ENCODE measurements around the gene LMBRD1. TPM values are rescaled to one million over a fixed set of nuclear protein-coding genes. Genes with fewer than 3 reads are reported as not detected.

The LMBRD1 gene
- total RNA-seq, 1 donor from 2014 or later: 28.7 TPM

GRCh38 chr6:69780585-69781178 is 16.1 kb downstream of the LMBRD1 start:
- TF ChIP-seq CTCF (IDR thresholded peaks at IDR 0.05): no peak
- Mint-ChIP-seq H3K4me1 (ENCODE audit: low read depth) (peaks cover 3% of the 10 kb centered on the region), H3K9me3 (ENCODE audit: low read depth) (no peaks in the 10 kb centered on the region), H3K27me3 (ENCODE audit: low read depth) (no peaks in the 10 kb centered on the region), H3K36me3 (ENCODE audit: low read depth) (peaks cover 2% of the 10 kb centered on the region), H3K4me3 (ENCODE audit: unreplicated experiment) (no peak overlapping the region), H3K27ac (ENCODE audit: unreplicated experiment) (no peak overlapping the region)
- DNase-seq (ENCODE audit: low spot score): no peak

GRCh38 chr6:69775941-69776340 is 20.9 kb downstream of the LMBRD1 start:
- DNase-seq (ENCODE audit: low spot score): no peak
- H3K4me1 Mint-ChIP-seq (ENCODE audit: low read depth): peaks cover 3% of the 10 kb centered on the region
- no peaks in the 10 kb centered on the region for H3K9me3 Mint-ChIP-seq (ENCODE audit: low read depth)
- H3K27ac Mint-ChIP-seq (ENCODE audit: unreplicated experiment): no peak overlapping the region
- no peak overlapping the region for H3K4me3 Mint-ChIP-seq (ENCODE audit: unreplicated experiment)
- H3K27me3 Mint-ChIP-seq (ENCODE audit: low read depth): no peaks in the 10 kb centered on the region
- TF ChIP-seq CTCF (IDR thresholded peaks at IDR 0.05): no peak
- H3K36me3 Mint-ChIP-seq (ENCODE audit: low read depth): peaks cover 2% of the 10 kb centered on the region

- Mint-ChIP-seq H3K9me3 (ENCODE audit: low read depth) (no peaks in the 10 kb centered on the region), H3K4me1 (ENCODE audit: low read depth) (no peaks in the 10 kb centered on the region), H3K36me3 (ENCODE audit: low read depth) (peaks cover 2% of the 10 kb centered on the region), H3K27me3 (ENCODE audit: low read depth) (no peaks in the 10 kb centered on the region), H3K27ac (ENCODE audit: unreplicated experiment) (no peak overlapping the region), H3K4me3 (ENCODE audit: unreplicated experiment) (no peak overlapping the region)
- TF ChIP-seq CTCF (IDR thresholded peaks at IDR 0.05): no peak
- DNase-seq (ENCODE audit: low spot score): no peak
These were observed 21.3 kb downstream of the LMBRD1 start for GRCh38 chr6:69775585-69775849.

GRCh38 chr6:69774740-69775584 is 21.8 kb downstream of the LMBRD1 start:
- Mint-ChIP-seq H3K4me3 (ENCODE audit: unreplicated experiment) (no peak overlapping the region), H3K9me3 (ENCODE audit: low read depth) (no peaks in the 10 kb centered on the region), H3K4me1 (ENCODE audit: low read depth) (no peaks in the 10 kb centered on the region), H3K36me3 (ENCODE audit: low read depth) (peaks cover 2% of the 10 kb centered on the region), H3K27me3 (ENCODE audit: low read depth) (no peaks in the 10 kb centered on the region), H3K27ac (ENCODE audit: unreplicated experiment) (no peak overlapping the region)
- no peak for TF ChIP-seq CTCF (IDR thresholded peaks at IDR 0.05)
- no peak for DNase-seq (ENCODE audit: low spot score)

- no peaks in the 10 kb centered on the region for H3K9me3 Mint-ChIP-seq (ENCODE audit: low read depth)
- H3K36me3 Mint-ChIP-seq (ENCODE audit: low read depth): peaks cover 2% of the 10 kb centered on the region
- no peak for DNase-seq (ENCODE audit: low spot score)
- no peaks in the 10 kb centered on the region for H3K27me3 Mint-ChIP-seq (ENCODE audit: low read depth)
- no peak overlapping the region for H3K27ac Mint-ChIP-seq (ENCODE audit: unreplicated experiment)
- no peak overlapping the region for H3K4me3 Mint-ChIP-seq (ENCODE audit: unreplicated experiment)
- no peak for TF ChIP-seq CTCF (IDR thresholded peaks at IDR 0.05)
- H3K4me1 Mint-ChIP-seq (ENCODE audit: low read depth): peaks cover 2% of the 10 kb centered on the region
These were observed 25.5 kb downstream of the LMBRD1 start for GRCh38 chr6:69771158-69771906.

All from chondrocyte (in vitro differentiated cells).